ENCODE measurements around the gene CNTFR. TPM values are rescaled to one million over a fixed set of nuclear protein-coding genes. Genes with fewer than 3 reads are reported as not detected.
A peak's percentile ranks its signal among the peaks of the same experiment; 100 is the strongest.

The CNTFR gene
- total RNA-seq, 4 donors from 2014 or later, result 19.8 to 40.9 (median 34.7) TPM

DNA sequence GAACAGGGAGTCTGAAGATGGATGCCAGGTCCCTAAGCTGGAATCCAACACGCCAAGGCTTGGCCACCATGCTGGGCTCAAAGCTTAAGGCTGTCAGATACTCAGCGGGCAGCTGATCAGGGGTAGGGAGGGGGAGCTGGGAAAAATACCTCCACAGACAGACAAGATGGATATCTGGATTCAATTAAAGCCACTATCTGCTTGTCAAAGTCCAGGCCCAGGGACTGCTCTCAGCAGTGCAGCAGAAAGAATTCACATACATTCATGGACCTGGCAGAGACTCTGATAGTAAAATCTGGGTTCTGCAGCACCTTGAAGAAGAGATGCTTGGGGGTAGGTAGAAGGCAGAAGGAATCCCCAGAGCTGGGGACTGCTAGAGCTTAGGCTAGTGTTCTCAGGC is 25.6 kb upstream of the CNTFR start:
- no peak overlapping the region for H3K4me3 ChIP-seq
- H3K27me3 ChIP-seq, result no peaks in the 10 kb centered on the region
- no peaks in the 10 kb centered on the region for H3K9me3 ChIP-seq
- TF ChIP-seq POLR2A (IDR thresholded peaks at IDR 0.05) (no peak), EP300 (IDR thresholded peaks at IDR 0.05) (no peak)
- TF ChIP-seq, protein P1, sequence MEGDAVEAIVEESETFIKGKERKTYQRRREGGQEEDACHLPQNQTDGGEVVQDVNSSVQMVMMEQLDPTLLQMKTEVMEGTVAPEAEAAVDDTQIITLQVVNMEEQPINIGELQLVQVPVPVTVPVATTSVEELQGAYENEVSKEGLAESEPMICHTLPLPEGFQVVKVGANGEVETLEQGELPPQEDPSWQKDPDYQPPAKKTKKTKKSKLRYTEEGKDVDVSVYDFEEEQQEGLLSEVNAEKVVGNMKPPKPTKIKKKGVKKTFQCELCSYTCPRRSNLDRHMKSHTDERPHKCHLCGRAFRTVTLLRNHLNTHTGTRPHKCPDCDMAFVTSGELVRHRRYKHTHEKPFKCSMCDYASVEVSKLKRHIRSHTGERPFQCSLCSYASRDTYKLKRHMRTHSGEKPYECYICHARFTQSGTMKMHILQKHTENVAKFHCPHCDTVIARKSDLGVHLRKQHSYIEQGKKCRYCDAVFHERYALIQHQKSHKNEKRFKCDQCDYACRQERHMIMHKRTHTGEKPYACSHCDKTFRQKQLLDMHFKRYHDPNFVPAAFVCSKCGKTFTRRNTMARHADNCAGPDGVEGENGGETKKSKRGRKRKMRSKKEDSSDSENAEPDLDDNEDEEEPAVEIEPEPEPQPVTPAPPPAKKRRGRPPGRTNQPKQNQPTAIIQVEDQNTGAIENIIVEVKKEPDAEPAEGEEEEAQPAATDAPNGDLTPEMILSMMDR (IDR thresholded peaks at IDR 0.05), result no peak
- no peak overlapping the region for H3K27ac ChIP-seq
- H3K36me3 ChIP-seq, result peaks cover 0 to 56% (median 9%) of the 10 kb centered on the region in 3 donors
- DNase-seq (ENCODE audit: low spot score in 2 of 2), result no peak
- WGBS, 2 donors, result 82 to 85% methylated on average over 2 of the region's 2 CpGs
- peaks cover 0 to 39% (median 25%) of the 10 kb centered on the region in 4 donors for H3K4me1 ChIP-seq

DNA sequence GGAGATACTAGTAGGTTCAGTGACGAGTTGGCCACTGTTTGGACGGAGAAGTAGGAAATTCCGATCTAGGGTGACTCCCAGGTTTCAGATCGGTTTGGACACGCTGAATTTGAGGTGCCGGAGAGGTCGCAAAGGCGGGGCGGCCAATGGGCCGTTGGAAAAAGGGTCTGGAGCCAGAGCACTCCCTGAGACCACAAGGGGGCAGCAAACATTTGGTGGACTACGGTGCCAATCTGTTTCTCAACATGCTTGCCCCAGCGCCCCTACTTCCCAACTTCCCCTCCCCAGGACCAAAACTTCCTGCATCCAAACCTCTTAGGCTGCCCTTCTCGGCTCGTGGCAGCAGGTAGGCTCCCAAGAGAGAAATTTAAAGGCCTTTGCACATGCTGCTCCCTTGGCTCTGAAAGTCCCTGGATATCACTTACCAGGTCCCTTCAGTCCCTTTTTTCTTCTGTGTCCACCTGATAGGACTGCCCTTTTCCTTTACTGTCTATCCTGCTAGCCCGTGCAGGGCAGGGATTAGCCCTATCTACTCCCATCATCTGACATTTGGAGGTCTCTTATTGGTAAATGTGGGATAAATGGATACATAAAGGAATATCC is 23.4 kb upstream of the CNTFR start:
- peaks cover 0 to 58% (median 9%) of the 10 kb centered on the region in 3 donors for H3K36me3 ChIP-seq
- TF ChIP-seq, protein P1 (IDR thresholded peaks at IDR 0.05), result peak; percentile 79 to 88 (median 84)
- no peak for TF ChIP-seq POLR2A (IDR thresholded peaks at IDR 0.05)
- peak in 1 of 2 donors; percentile 83 for DNase-seq (ENCODE audit: low spot score in 2 of 2)
- peak overlapping the region; percentile 74 to 96 (median 93) for H3K27ac ChIP-seq
- no peaks in the 10 kb centered on the region for H3K27me3 ChIP-seq
- no peaks in the 10 kb centered on the region for H3K9me3 ChIP-seq
- peaks cover 0 to 28% (median 15%) of the 10 kb centered on the region in 4 donors for H3K4me1 ChIP-seq
- peak overlapping the region; percentile 58 to 81 (median 72) for H3K4me3 ChIP-seq
- 1 to 2% methylated on average over 15 of the region's 15 CpGs for WGBS, 2 donors

DNA sequence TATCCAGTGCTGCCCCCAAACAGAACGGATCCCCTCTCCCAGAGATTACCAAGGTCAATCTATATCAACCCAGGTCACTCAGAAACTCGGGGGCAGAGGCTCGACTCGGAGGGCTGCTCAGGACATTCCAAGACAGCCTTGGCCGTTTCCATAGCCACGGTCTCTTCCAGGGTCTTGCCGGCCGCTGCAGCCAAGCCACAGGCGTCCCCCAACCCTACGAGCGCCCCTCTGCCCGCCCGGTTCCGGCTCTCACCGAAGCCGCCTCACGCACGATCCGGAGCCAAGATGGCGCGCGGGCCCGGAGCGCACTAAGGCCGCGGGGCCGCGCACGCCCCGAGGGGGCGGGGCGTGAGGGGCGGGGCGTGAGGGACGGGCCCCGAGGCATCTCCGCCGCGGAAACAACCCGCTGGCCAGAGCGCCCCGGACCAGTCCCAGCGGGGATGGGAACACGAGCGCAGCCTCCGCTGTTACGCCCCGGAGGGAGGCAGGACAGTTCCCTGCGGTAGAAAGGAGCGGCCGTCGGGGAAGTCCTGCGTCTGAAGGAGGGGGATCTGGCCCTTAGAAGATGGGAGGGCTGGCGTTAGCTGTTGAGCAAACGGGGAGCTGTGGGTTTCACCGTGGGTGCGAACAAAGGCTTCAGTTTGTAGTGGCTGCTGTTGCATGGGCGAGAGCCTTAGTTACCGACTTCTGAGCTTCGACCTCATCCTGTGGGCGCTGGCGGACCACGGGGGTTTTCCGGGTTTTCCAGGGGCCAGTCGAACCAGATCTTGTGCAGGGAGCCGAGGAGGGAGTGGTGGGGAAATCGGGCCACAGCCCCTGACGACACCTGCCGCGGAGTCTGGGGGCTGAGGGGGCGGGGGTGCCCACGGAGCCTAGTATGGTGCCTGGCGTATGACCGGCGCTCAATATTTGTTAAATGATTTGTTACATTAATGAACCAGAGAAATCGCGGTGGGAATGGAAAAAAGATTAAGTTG is 22.6 kb upstream of the CNTFR start, which contains the start of gene RPP25L:
RPP25L (minus strand) TSS at position 287 of the 977 bp plus-strand sequence. CDS start 801 bp downstream, outside the sequence.
- WGBS, 2 donors, result 1% methylated on average over 31 to 40 of the region's 77 CpGs
- H3K27me3 ChIP-seq, result no peaks in the 10 kb centered on the region
- H3K9me3 ChIP-seq, result no peaks in the 10 kb centered on the region
- peaks cover 0 to 50% (median 9%) of the 10 kb centered on the region in 3 donors for H3K36me3 ChIP-seq
- TF ChIP-seq POLR2A (IDR thresholded peaks at IDR 0.05) (peak; percentile 57 to 88), EP300 (IDR thresholded peaks at IDR 0.05) (peak in 1 of 2 donors; percentile 96)
- TF ChIP-seq, protein P1 (IDR thresholded peaks at IDR 0.05), result no peak
- peak; percentile 65 to 80 for DNase-seq (ENCODE audit: low spot score in 2 of 2)
- peaks cover 0 to 28% (median 15%) of the 10 kb centered on the region in 4 donors for H3K4me1 ChIP-seq
- H3K27ac ChIP-seq, result peak within 1 kb of the TSS; percentile 74 to 96 (median 93)
- H3K4me3 ChIP-seq, result peak within 1 kb of the TSS; percentile 58 to 81 (median 72)

DNA sequence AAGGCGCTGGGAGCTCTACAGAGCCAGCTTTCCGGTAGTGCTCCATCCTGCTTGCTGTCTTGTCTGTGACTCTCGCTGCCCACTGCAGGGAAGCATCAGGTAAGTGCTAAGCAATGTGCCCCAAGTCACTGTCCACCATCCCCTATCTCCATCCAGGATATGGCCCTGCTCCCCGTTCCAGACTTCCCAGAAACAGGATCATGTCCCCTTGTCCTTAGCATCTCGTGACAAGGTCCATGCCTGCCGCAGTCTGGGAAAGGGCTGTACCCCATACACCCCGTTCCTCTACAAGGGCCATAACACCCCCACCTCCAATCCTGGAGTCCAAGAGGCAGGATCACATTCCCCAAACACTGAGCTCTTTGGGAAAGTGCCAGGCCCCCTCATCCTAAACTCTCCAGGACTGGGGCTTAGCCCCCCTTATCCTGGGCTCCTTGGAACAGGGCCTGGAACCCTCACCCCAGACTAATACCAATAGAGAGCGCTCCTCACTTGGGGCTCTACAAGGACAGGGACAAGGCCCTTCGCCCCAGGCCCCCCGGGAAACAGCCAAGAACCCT is 21.8 kb upstream of the CNTFR start:
- no peaks in the 10 kb centered on the region for H3K27me3 ChIP-seq
- H3K27ac ChIP-seq, result peak overlapping the region; percentile 74 to 96 (median 93)
- peak overlapping the region; percentile 58 to 81 (median 72) for H3K4me3 ChIP-seq
- no peaks in the 10 kb centered on the region for H3K9me3 ChIP-seq
- 66% methylated on average over 7 to 10 of the region's 10 CpGs for WGBS, 2 donors
- peaks cover 0 to 42% (median 4%) of the 10 kb centered on the region in 3 donors for H3K36me3 ChIP-seq
- no peak for DNase-seq (ENCODE audit: low spot score in 2 of 2)
- H3K4me1 ChIP-seq, result peaks cover 0 to 28% (median 15%) of the 10 kb centered on the region in 4 donors
- TF ChIP-seq, protein P1 (IDR thresholded peaks at IDR 0.05), result no peak
- no peak for TF ChIP-seq EP300 (IDR thresholded peaks at IDR 0.05)
- no peak for TF ChIP-seq POLR2A (IDR thresholded peaks at IDR 0.05)
